K562 (cell line): ENCODE data around the gene SSH3. TPM values are rescaled to one million over a fixed set of nuclear protein-coding genes. Genes with fewer than 3 reads are reported as not detected.

Experiments
- BCOR ChIP-seq: fragments of 450-650 bp; IDR thresholded peaks from 2 replicates; pipeline ENCODE4 v1.6.1; 2016
- CHD1 ChIP-seq: fragments of 200-600 bp; sonication (generic); IDR thresholded peaks from one replicate; pipeline ENCODE4 v1.6.1; 2012; ENCODE audit warnings: mild to moderate bottlenecking, moderate library complexity, low read length, inconsistent platforms
- FOXK2 ChIP-seq, 2 experiments: fragments of 450-650 bp; IDR thresholded peaks in 1 of 2; conservative IDR thresholded peaks in 1 of 2; 2 replicates each; pipeline ENCODE4 v1.6.1; 2016; ENCODE audit warnings: low read depth in 2 of 2, mild to moderate bottlenecking in 1 of 2
- HOXB6 ChIP-seq: fragments of 250-450 bp; sonication (Bioruptor Pico); IDR thresholded peaks from 2 replicates; pipeline ENCODE4 v1.5.1; 2022; ENCODE audit warnings: mild to moderate bottlenecking, borderline replicate concordance
- KAT7 ChIP-seq: sonication (generic); formaldehyde crosslinking; IDR thresholded peaks from 2 replicates; pipeline ENCODE4 v1.8.0; 2022; ENCODE audit warnings: missing genetic modification reagents, mild to moderate bottlenecking, borderline replicate concordance
- RERE ChIP-seq: sonication (generic); formaldehyde crosslinking; IDR thresholded peaks from 2 replicates; pipeline ENCODE4 v1.8.0; 2023; ENCODE audit warnings: missing genetic modification reagents, mild to moderate bottlenecking, borderline replicate concordance
- SMARCC2 ChIP-seq: fragments of 450-650 bp; IDR thresholded peaks from 2 replicates; pipeline ENCODE4 v1.6.1; 2017; ENCODE audit warnings: antibody characterized with exemption, moderate library complexity, mild to moderate bottlenecking, low read depth
- SUPT5H ChIP-seq: fragments of 450-650 bp; IDR thresholded peaks from 2 replicates; pipeline ENCODE4 v1.6.1; 2016
- TAF9B ChIP-seq: fragments of 450-650 bp; IDR thresholded peaks from 2 replicates; pipeline ENCODE4 v1.6.1; 2018; ENCODE audit warnings: mild to moderate bottlenecking; ENCODE audit not compliant: partially characterized antibody
- ZBTB7A ChIP-seq: IDR thresholded peaks from 2 replicates; pipeline ENCODE4 v1.6.1; 2011; ENCODE audit warnings: low read depth, mild to moderate bottlenecking, low read length, moderate library complexity, borderline replicate concordance; ENCODE audit not compliant: control insufficient read depth
- ZNF143 ChIP-seq: sonication (generic); formaldehyde crosslinking; IDR thresholded peaks from 2 replicates; pipeline ENCODE4 v1.9.0; 2022; ENCODE audit warnings: mild to moderate bottlenecking, missing genetic modification reagents
- ZNF431 ChIP-seq: sonication (generic); formaldehyde crosslinking; IDR thresholded peaks from 2 replicates; pipeline ENCODE4 v1.8.0; 2022; ENCODE audit warnings: mild to moderate bottlenecking, missing genetic modification reagents
- ZNF644 ChIP-seq: fragments of 200-800 bp; sonication (Bioruptor generic); IDR thresholded peaks from 2 replicates; pipeline ENCODE4 v1.6.1; 2016; ENCODE audit warnings: low read depth, missing genetic modification characterization, missing compliant biosample characterization
- polyA plus RNA-seq, 8 experiments: library from polyadenylated mRNA; depleted of rRNA in 4 of 8; stranded (reverse) in 5 of 8; unstranded in 3 of 8; fragments of >200 nt; fragmentation: Nextera tagmentation in 2 of 8; fragmentation: Illumina TruSeq in 1 of 8; extraction: Ambion mirVana in 2 of 8; extraction: Trizol in 1 of 8; gene quantifications; 2 replicates each; pipeline versions ENCODE4 v1.2.1 to v1.2.3, GENCODE V29; 2011 to 2014; ENCODE audit warnings: inconsistent platforms in 1 of 8, missing spikeins in 1 of 8
- total RNA-seq, 7 experiments: library from RNA; depleted of rRNA in 6 of 7; stranded (reverse); fragments of >200 nt in 6 of 7; fragmentation: Illumina TruSeq in 2 of 7; extraction: Trizol in 2 of 7; gene quantifications; 2 replicates each; pipeline versions ENCODE4 v1.2.1 to v1.2.3, GENCODE V29; 2011 to 2021; ENCODE audit warnings: low replicate concordance in 1 of 7
- TF ChIP-seq, protein P1 (sequence below): fragments of 450-650 bp; IDR thresholded peaks from 2 replicates; pipeline ENCODE4 v1.6.1; 2016; ENCODE audit warnings: low read depth, mild to moderate bottlenecking, moderate library complexity
- TF ChIP-seq, protein P2 (sequence below), 2 experiments: fragments of 450-650 bp; IDR thresholded peaks; 2 replicates each; pipeline ENCODE4 v1.6.1; 2016
- TF ChIP-seq, protein P3 (sequence below), 2 experiments: fragments of 150-350 bp in 1 of 2; IDR thresholded peaks; 2 replicates each; pipeline ENCODE4 v1.6.1; 2012 to 2016; ENCODE audit warnings: low read depth in 2 of 2, low read length in 2 of 2, mild to moderate bottlenecking in 1 of 2, moderate library complexity in 1 of 2

Gene SSH3
- total and polyA plus RNA-seq, 9 of the 15 experiments (the other 6 are each of a cell fraction or from before 2014, with no cell fraction given), result 0.07 to 1.0 (median 0.24) TPM; not detected in 3

DNA sequence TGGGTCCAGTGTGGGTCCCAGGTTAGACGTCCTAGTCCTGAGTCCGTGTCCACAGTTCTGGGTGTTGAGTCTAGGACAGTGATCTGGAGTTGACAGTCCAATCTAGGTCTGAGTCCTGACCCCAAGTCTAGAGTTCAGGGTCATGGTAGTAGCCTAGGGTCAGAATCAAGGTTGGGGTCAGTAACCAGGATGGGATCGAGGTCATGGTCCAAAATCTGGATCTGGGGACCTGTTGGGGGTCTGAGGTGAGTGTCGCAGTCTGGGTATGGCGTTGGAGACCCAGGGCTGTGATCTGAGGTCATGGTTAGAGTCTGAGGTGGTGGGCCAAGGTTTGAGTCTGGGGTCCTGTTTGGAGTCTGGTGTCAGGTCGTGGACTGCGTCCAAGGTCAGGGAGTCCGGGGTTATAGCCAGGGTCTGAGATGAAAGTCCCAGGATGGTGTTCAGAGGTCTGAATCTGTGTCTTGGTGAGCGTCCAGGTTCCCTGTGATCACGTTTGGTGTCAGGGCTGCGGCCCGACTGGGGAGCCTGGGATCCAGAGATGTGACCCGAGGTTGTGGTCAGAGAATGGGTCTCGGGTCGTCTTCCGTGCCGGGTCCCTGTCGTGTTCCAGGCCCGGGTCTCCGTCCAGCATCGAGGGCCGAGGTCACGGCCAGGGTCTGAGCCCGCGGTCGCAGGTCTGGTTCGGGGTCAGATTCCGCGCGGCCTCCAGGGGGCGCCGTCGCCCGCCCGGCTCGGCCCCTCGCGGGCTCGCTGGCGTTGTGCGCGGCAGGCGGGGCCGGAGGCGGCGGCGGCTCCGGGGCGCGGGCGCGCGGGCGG is 37.5 kb upstream of the SSH3 start (continued):
- 0 out of 2 replicates have a peak, but pooled peaks have one; percentile 36 for TF ChIP-seq KAT7
- no peak for TF ChIP-seq ZNF431 (CRISPR knock-in tag)
- no peak for TF ChIP-seq BCOR
- no peak for TF ChIP-seq TAF9B
- TF ChIP-seq, protein P1, sequence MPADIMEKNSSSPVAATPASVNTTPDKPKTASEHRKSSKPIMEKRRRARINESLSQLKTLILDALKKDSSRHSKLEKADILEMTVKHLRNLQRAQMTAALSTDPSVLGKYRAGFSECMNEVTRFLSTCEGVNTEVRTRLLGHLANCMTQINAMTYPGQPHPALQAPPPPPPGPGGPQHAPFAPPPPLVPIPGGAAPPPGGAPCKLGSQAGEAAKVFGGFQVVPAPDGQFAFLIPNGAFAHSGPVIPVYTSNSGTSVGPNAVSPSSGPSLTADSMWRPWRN, result no peak
- no peak for TF ChIP-seq SMARCC2
- TF ChIP-seq RERE (CRISPR knock-in tag), result no peak
- peak; percentile 53; the same call in 1 of the 2 replicates for TF ChIP-seq ZNF644 (tag)
- TF ChIP-seq ZNF143 (CRISPR knock-in tag), result no peak
- no peak for TF ChIP-seq SUPT5H
- TF ChIP-seq ZBTB7A, result peak; percentile 89
- no peak for TF ChIP-seq FOXK2 (conservative IDR thresholded peaks at IDR 0.05 in 1 of 2, IDR thresholded peaks at IDR 0.05 in 1 of 2; ENCODE audit: low read depth in 2 of 2)
- TF ChIP-seq, protein P2, sequence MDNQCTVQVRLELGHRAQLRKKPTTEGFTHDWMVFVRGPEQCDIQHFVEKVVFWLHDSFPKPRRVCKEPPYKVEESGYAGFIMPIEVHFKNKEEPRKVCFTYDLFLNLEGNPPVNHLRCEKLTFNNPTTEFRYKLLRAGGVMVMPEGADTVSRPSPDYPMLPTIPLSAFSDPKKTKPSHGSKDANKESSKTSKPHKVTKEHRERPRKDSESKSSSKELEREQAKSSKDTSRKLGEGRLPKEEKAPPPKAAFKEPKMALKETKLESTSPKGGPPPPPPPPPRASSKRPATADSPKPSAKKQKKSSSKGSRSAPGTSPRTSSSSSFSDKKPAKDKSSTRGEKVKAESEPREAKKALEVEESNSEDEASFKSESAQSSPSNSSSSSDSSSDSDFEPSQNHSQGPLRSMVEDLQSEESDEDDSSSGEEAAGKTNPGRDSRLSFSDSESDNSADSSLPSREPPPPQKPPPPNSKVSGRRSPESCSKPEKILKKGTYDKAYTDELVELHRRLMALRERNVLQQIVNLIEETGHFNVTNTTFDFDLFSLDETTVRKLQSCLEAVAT (IDR thresholded peaks at IDR 0.05), result no peak
- TF ChIP-seq, protein P3, sequence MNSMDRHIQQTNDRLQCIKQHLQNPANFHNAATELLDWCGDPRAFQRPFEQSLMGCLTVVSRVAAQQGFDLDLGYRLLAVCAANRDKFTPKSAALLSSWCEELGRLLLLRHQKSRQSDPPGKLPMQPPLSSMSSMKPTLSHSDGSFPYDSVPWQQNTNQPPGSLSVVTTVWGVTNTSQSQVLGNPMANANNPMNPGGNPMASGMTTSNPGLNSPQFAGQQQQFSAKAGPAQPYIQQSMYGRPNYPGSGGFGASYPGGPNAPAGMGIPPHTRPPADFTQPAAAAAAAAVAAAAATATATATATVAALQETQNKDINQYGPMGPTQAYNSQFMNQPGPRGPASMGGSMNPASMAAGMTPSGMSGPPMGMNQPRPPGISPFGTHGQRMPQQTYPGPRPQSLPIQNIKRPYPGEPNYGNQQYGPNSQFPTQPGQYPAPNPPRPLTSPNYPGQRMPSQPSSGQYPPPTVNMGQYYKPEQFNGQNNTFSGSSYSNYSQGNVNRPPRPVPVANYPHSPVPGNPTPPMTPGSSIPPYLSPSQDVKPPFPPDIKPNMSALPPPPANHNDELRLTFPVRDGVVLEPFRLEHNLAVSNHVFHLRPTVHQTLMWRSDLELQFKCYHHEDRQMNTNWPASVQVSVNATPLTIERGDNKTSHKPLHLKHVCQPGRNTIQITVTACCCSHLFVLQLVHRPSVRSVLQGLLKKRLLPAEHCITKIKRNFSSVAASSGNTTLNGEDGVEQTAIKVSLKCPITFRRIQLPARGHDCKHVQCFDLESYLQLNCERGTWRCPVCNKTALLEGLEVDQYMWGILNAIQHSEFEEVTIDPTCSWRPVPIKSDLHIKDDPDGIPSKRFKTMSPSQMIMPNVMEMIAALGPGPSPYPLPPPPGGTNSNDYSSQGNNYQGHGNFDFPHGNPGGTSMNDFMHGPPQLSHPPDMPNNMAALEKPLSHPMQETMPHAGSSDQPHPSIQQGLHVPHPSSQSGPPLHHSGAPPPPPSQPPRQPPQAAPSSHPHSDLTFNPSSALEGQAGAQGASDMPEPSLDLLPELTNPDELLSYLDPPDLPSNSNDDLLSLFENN (IDR thresholded peaks at IDR 0.05; ENCODE audit: low read depth in 2 of 2, low read length in 2 of 2), result no peak
- TF ChIP-seq CHD1, result no peak
- no peak for TF ChIP-seq HOXB6 (CRISPR knock-in tag)
